Retinal pigment epithelial cell (primary cell): Measurements from ENCODE around the gene TRIB2.

Source experiments
- DNase-seq: peaks from one replicate; pipeline ENCODE4 v3.0.0-alpha.2; 2010; ENCODE audit warnings: low read depth
- H3K4me3 ChIP-seq: 2 replicates; pipeline ENCODE4 v1.5.1; 2011; ENCODE audit warnings: mild to moderate bottlenecking, low read length, control low read depth, moderate library complexity
- CTCF ChIP-seq: conservative IDR thresholded peaks from 2 replicates; pipeline ENCODE4 v1.5.1; 2011; ENCODE audit warnings: low read depth, low read length, control low read depth, inconsistent platforms

Gene TRIB2

GRCh38 chr2:12708508-12709206 lies 8.1 kb upstream of the TRIB2 start:
- H3K4me3 ChIP-seq = no peak overlapping the region
- DNase-seq = no peak
- no peak for TF ChIP-seq CTCF

GRCh38 chr2:12709207-12709522 lies 7.6 kb upstream of the TRIB2 start:
- no peak for DNase-seq
- TF ChIP-seq CTCF = no peak
- H3K4me3 ChIP-seq = no peak overlapping the region

GRCh38 chr2:12710301-12710700 lies 6.4 kb upstream of the TRIB2 start:
- DNase-seq = no peak
- H3K4me3 ChIP-seq = no peak overlapping the region
- TF ChIP-seq CTCF = no peak

DNA sequence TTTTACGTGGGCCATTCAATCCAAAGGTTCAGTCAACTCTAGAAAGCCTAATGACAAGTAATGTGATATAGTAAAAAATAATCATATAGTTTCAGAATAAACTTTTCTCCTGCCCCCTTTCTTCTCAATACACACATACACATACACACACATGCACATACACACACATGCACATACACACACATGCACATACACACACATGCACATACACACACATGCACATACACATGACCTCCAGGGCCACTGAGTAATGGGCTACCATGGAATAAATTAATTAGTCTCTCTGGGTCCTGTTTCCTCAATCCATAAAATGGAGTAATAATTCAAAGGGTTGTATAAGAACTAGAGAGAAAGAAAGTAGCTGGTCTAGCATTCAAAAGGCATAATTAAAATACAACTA lies 5.4 kb upstream of the TRIB2 start:
- DNase-seq = no peak
- H3K4me3 ChIP-seq = no peak overlapping the region
- no peak for TF ChIP-seq CTCF

- H3K4me3 ChIP-seq = no peak overlapping the region
- no peak for DNase-seq
- TF ChIP-seq CTCF = no peak
Measured at GRCh38 chr2:12712881-12713280, 3.9 kb upstream of the TRIB2 start.

GRCh38 chr2:12714391-12715221 lies 2.1 kb upstream of the TRIB2 start:
- no peak overlapping the region for H3K4me3 ChIP-seq
- TF ChIP-seq CTCF = no peak
- peak; percentile 59 for DNase-seq
